Caco-2 (cell line): ENCODE measurements around the gene PRPSAP2. TPM values are rescaled to one million over a fixed set of nuclear protein-coding genes. Genes with fewer than 3 reads are reported as not detected.

Source experiments
- BruUV-seq: library from RNA; stranded (reverse); fragments of 400-500 nt; replicated peaks from 2 replicates; lab custom pipeline; 2021; lab: Mats Ljungman, UMichigan
- CTCF ChIA-PET: fragments of 300-600 bp; sonication (Branson Sonifier 250); formaldehyde crosslinking; loops from one replicate; lab custom pipeline; 2022; ENCODE audit warnings: antibody characterized with exemption; lab: Charles Lee
- POLR2A ChIA-PET: fragments of 300-600 bp; sonication (Branson Sonifier 250); formaldehyde crosslinking; loops from one replicate; lab custom pipeline; 2022; ENCODE audit warnings: antibody characterized with exemption; lab: Charles Lee
- DNase-seq, 2 experiments: peaks; one replicate each; pipeline versions ENCODE4 v3.0.0 to v3.0.0-alpha.2; 2020 to 2022
- H3K27me3 ChIP-seq: replicated peaks from 2 replicates; pipeline ENCODE4 v1.6.0; 2011; ENCODE audit warnings: low read length; ENCODE audit not compliant: control insufficient read depth, insufficient read depth
- H3K36me3 ChIP-seq: 2 replicates; pipeline ENCODE4 v1.5.1; 2011; ENCODE audit warnings: low read length; ENCODE audit not compliant: control insufficient read depth, insufficient read depth
- H3K4me1 ChIP-seq: fragments of 250-450 bp; sonication (Bioruptor Pico); 2 replicates; pipeline ENCODE4 v1.5.1; 2020; ENCODE audit warnings: mild to moderate bottlenecking
- H3K4me3 ChIP-seq: 2 replicates; pipeline ENCODE4 v1.5.1; 2011; ENCODE audit warnings: low read depth, mild to moderate bottlenecking, control low read depth, low read length
- H3K9me3 ChIP-seq: fragments of 250-450 bp; sonication (Bioruptor Pico); 2 replicates; pipeline ENCODE4 v1.5.1; 2020; ENCODE audit warnings: mild to moderate bottlenecking, moderate library complexity
- H3K27ac Mint-ChIP-seq: one replicate; pipeline ENCODE4 v1.8.0; 2022; ENCODE audit warnings: mixed read lengths; ENCODE audit not compliant: unreplicated experiment
- H3K27me3 Mint-ChIP-seq: one replicate; pipeline ENCODE4 v1.8.0; 2022; ENCODE audit warnings: mixed read lengths; ENCODE audit not compliant: insufficient read depth, unreplicated experiment
- H3K36me3 Mint-ChIP-seq: one replicate; pipeline ENCODE4 v1.8.0; 2022; ENCODE audit warnings: mild to moderate bottlenecking, mixed read lengths; ENCODE audit not compliant: insufficient read depth, unreplicated experiment
- H3K4me1 Mint-ChIP-seq: one replicate; pipeline ENCODE4 v1.8.0; 2022; ENCODE audit warnings: low read depth, mixed read lengths; ENCODE audit not compliant: unreplicated experiment
- H3K4me3 Mint-ChIP-seq: one replicate; pipeline ENCODE4 v1.8.0; 2022; ENCODE audit warnings: mild to moderate bottlenecking, moderate library complexity, mixed read lengths; ENCODE audit not compliant: unreplicated experiment
- H3K9me3 Mint-ChIP-seq: one replicate; pipeline ENCODE4 v1.8.0; 2022; ENCODE audit warnings: mixed read lengths; ENCODE audit not compliant: unreplicated experiment
- intact Hi-C: fragments of 100-400 bp; cut with micrococcal nuclease; formaldehyde crosslinking; loops from one replicate; pipeline ENCODE4 v1.10.0; 2022; ENCODE audit not compliant: unreplicated experiment
- total RNA-seq: library from RNA; stranded (reverse); gene quantifications from 2 replicates; pipeline ENCODE4 v1.2.3, GENCODE V29; 2022
- TF ChIP-seq, protein P1 (sequence below), 2 experiments: fragments of 200-600 bp in 1 of 2; IDR thresholded peaks; 1 replicate in 1 of 2; 2 replicates in 1 of 2; pipeline versions ENCODE4 v1.5.1 to v1.8.0; 2011 to 2022; ENCODE audit warnings: antibody characterized with exemption in 1 of 2, control low read depth in 1 of 2, inconsistent platforms in 1 of 2, low read depth in 1 of 2, low read length in 1 of 2, mild to moderate bottlenecking in 1 of 2, moderate library complexity in 1 of 2; ENCODE audit not compliant: insufficient read depth in 1 of 2, severe bottlenecking in 1 of 2, unreplicated experiment in 1 of 2

The PRPSAP2 gene
- total RNA-seq, 1 experiment from 2014 or later: 49.0 TPM

GRCh38 chr17:18854956-18855355 lies 3.0 kb upstream of the PRPSAP2 start:
- Histone ChIP-seq H3K36me3 (no peaks in the 10 kb centered on the region), H3K4me3 (no peak overlapping the region; the same call in 1 of the 2 replicates), H3K27me3 (no peaks in the 10 kb centered on the region), H3K9me3 (no peaks in the 10 kb centered on the region), H3K4me1 (no peaks in the 10 kb centered on the region)
- H3K9me3 Mint-ChIP-seq: no peaks in the 10 kb centered on the region
- POLR2A ChIA-PET: interaction anchor here (0.6 kb wide), 1 partner anchor 9 kb away, joined by 5 read pairs; no protein-coding TSS in a partner anchor
- peaks cover 25% of the 10 kb centered on the region for H3K4me1 Mint-ChIP-seq
- intact Hi-C loops: loop anchor here (5.0 kb wide), 1 partner anchor 82 kb away; no protein-coding TSS in a partner anchor
- peak overlapping the region; percentile 89 for H3K4me3 Mint-ChIP-seq
- DNase-seq: no peak
- peaks cover 13% of the 10 kb centered on the region for H3K36me3 Mint-ChIP-seq
- H3K27ac Mint-ChIP-seq: no peak overlapping the region
- TF ChIP-seq, protein P1, sequence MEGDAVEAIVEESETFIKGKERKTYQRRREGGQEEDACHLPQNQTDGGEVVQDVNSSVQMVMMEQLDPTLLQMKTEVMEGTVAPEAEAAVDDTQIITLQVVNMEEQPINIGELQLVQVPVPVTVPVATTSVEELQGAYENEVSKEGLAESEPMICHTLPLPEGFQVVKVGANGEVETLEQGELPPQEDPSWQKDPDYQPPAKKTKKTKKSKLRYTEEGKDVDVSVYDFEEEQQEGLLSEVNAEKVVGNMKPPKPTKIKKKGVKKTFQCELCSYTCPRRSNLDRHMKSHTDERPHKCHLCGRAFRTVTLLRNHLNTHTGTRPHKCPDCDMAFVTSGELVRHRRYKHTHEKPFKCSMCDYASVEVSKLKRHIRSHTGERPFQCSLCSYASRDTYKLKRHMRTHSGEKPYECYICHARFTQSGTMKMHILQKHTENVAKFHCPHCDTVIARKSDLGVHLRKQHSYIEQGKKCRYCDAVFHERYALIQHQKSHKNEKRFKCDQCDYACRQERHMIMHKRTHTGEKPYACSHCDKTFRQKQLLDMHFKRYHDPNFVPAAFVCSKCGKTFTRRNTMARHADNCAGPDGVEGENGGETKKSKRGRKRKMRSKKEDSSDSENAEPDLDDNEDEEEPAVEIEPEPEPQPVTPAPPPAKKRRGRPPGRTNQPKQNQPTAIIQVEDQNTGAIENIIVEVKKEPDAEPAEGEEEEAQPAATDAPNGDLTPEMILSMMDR (IDR thresholded peaks at IDR 0.05; ENCODE audit: insufficient read depth in 1 of 2, low read depth in 1 of 2, low read length in 1 of 2, severe bottlenecking in 1 of 2, unreplicated experiment in 1 of 2): no peak
- no peaks in the 10 kb centered on the region for H3K27me3 Mint-ChIP-seq
- BruUV-seq: no TSS peak
- CTCF ChIA-PET: no interaction called here

DNA sequence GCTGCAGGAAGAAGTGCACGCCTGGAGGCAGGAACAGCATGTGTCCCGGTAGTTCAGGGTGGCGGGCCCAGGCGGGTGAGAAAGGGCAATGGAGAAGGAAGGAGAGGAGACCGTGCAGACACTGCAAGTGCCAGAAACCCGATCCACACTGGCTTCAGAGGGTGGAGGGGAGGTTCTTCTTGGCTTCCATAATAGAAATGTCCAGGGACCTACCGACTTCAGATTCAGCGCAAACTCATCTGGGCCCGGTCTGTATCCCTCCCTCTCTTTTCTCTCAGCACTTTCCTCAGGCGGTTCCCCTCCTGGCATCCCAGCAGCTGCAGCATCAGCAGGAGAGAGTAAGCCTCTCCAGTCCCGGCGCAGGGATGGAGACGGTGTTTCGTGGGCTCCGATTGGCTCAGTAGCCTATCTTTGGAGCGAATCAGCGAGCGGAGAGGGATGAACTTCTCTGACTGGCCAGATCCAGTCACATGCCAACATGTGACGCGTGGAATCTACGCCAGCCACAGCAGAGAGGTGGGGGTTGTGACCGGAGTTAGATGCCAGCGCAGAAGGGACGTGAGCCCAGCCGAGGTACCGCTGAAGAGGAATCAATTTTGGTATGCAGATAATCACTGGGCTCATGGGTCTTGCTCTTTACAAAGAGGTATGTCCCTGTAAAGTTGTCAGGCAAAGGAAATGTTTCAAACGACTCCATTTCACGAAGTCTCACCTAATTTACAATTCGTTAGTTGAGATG lies 1.9 kb upstream of the PRPSAP2 start:
- Histone ChIP-seq H3K36me3 (peaks cover 1% of the 10 kb centered on the region), H3K9me3 (no peaks in the 10 kb centered on the region), H3K4me1 (no peaks in the 10 kb centered on the region), H3K27me3 (no peaks in the 10 kb centered on the region), H3K4me3 (peak overlapping the region; percentile 54)
- intact Hi-C loops: loop anchor here (1.0 to 5.0 kb wide), 2 partner anchors 20 to 81 kb away; no protein-coding TSS in a partner anchor
- TF ChIP-seq, protein P1 (IDR thresholded peaks at IDR 0.05; ENCODE audit: insufficient read depth in 1 of 2, low read depth in 1 of 2, low read length in 1 of 2, severe bottlenecking in 1 of 2, unreplicated experiment in 1 of 2): no peak
- H3K9me3 Mint-ChIP-seq: no peaks in the 10 kb centered on the region
- DNase-seq: peak; percentile 92 to 94
- BruUV-seq: no TSS peak
- no peaks in the 10 kb centered on the region for H3K27me3 Mint-ChIP-seq
- ChIA-PET POLR2A (interaction anchor here (0.6 kb wide), 1 partner anchor 10 kb away, joined by 5 read pairs; no protein-coding TSS in a partner anchor), CTCF (no interaction called here)
- H3K4me1 Mint-ChIP-seq: peaks cover 25% of the 10 kb centered on the region
- peak overlapping the region; percentile 89 for H3K4me3 Mint-ChIP-seq
- H3K27ac Mint-ChIP-seq: peak overlapping the region; percentile 81
- H3K36me3 Mint-ChIP-seq: peaks cover 18% of the 10 kb centered on the region

GRCh38 chr17:18856570-18856915 lies 1.4 kb upstream of the PRPSAP2 start:
- H3K4me3 ChIP-seq: peak overlapping the region; percentile 54

More at GRCh38 chr17:18856570-18856915, 1.4 kb upstream of the PRPSAP2 start:
- H3K36me3 ChIP-seq: peaks cover 1% of the 10 kb centered on the region
- H3K4me3 Mint-ChIP-seq: peak overlapping the region; percentile 89
- no TSS peak for BruUV-seq
- POLR2A ChIA-PET: no interaction called here
- intact Hi-C loops: loop anchor here (1.0 to 5.0 kb wide), 2 partner anchors 20 to 81 kb away; no protein-coding TSS in a partner anchor
- H3K36me3 Mint-ChIP-seq: peaks cover 18% of the 10 kb centered on the region
- peaks cover 25% of the 10 kb centered on the region for H3K4me1 Mint-ChIP-seq
- H3K27me3 Mint-ChIP-seq: no peaks in the 10 kb centered on the region
- no peaks in the 10 kb centered on the region for H3K9me3 Mint-ChIP-seq
- TF ChIP-seq, protein P1 (IDR thresholded peaks at IDR 0.05; ENCODE audit: insufficient read depth in 1 of 2, low read depth in 1 of 2, low read length in 1 of 2, severe bottlenecking in 1 of 2, unreplicated experiment in 1 of 2): no peak
- no peak for DNase-seq
- no peaks in the 10 kb centered on the region for H3K9me3 ChIP-seq
- H3K27me3 ChIP-seq: no peaks in the 10 kb centered on the region
- H3K27ac Mint-ChIP-seq: peak overlapping the region; percentile 81
- CTCF ChIA-PET: no interaction called here
- H3K4me1 ChIP-seq: no peaks in the 10 kb centered on the region
